ENCODE data around the gene MRPL21.

Gene MRPL21

DNA sequence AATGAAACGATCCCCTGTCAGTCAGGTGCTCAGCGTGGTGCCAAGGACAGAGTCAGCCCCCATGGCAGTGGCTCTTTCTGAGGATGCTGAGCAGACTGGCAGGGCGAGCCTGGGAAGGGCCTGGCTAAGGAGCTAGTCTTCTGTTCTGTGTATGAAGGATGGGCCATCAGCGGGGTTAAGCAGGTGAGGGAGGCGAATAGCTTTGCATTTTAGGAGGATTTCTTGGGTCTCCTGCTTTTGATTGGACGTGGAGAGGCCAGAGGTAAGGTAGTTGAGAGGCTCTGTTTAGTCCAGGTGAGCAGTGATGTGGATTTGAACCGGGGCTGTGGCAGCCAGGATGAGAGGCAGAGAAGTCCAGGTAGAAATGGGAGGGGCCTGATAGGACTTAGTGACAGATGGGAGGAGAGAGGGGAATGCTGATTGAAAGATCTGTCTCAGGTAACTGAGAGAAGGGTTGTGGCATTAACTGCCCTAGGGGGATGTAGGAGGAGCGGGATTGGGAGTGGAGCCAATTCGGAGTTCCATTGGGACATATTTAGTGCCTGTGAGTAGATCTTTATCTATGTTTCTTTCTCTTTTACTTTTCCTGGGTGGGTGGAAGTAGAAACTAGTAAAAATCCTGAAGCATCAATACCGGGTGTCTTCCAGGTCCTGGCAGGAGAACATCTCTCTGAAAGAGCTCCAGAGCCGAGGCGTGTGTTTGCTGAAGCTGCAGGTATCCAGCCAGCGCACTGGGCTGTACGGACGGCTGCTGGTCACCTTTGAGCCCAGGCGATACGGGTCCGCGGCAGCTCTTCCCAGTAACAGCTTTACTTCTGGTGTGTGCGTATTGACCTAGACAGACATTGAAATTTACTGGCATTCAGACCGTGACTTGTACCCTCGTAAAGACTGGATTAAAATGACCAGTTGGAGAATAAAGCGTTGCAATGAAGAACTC is 2.1 kb upstream of the MRPL21 start:
- Histone ChIP-seq H3K9me3 (ENCODE audit: low read length) (no peaks in the 10 kb centered on the region), H3K27ac (ENCODE audit: low read depth, low read length, poor library complexity, severe bottlenecking) (no peak overlapping the region), H3K36me3 (ENCODE audit: insufficient read depth, low read length) (peaks cover 26% of the 10 kb centered on the region; the same call in 1 of the 2 replicates), H3K4me1 (ENCODE audit: insufficient read depth, low read length, severe bottlenecking) (peaks cover 29% of the 10 kb centered on the region), H2AFZ (ENCODE audit: low read length) (no peak overlapping the region), H3K9me2 (ENCODE audit: low read depth, low read length) (no peaks in the 10 kb centered on the region), H4K20me1 (ENCODE audit: insufficient read depth, low read length) (no peaks in the 10 kb centered on the region), H3K79me2 (ENCODE audit: insufficient read depth, low read length) (peaks cover 38% of the 10 kb centered on the region), H3F3A (ENCODE audit: insufficient read depth, low read length) (no peaks in the 10 kb centered on the region), H3K27me3 (ENCODE audit: insufficient read depth, low read length) (no peaks in the 10 kb centered on the region), H3K4me2 (ENCODE audit: low read length) (peak overlapping the region; percentile 97), H3K4me3 (ENCODE audit: low read depth, low read length, poor library complexity, severe bottlenecking) (peak overlapping the region; percentile 92), H3K9ac (ENCODE audit: low read length) (peak overlapping the region; percentile 88; the same call in 1 of the 2 replicates)
- TF ChIP-seq, protein P1, sequence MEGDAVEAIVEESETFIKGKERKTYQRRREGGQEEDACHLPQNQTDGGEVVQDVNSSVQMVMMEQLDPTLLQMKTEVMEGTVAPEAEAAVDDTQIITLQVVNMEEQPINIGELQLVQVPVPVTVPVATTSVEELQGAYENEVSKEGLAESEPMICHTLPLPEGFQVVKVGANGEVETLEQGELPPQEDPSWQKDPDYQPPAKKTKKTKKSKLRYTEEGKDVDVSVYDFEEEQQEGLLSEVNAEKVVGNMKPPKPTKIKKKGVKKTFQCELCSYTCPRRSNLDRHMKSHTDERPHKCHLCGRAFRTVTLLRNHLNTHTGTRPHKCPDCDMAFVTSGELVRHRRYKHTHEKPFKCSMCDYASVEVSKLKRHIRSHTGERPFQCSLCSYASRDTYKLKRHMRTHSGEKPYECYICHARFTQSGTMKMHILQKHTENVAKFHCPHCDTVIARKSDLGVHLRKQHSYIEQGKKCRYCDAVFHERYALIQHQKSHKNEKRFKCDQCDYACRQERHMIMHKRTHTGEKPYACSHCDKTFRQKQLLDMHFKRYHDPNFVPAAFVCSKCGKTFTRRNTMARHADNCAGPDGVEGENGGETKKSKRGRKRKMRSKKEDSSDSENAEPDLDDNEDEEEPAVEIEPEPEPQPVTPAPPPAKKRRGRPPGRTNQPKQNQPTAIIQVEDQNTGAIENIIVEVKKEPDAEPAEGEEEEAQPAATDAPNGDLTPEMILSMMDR (IDR thresholded peaks at IDR 0.05; ENCODE audit: low read length) = no peak
- no peak for TF ChIP-seq EZH2 (IDR thresholded peaks at IDR 0.05; ENCODE audit: borderline replicate concordance, low read length)

DNA sequence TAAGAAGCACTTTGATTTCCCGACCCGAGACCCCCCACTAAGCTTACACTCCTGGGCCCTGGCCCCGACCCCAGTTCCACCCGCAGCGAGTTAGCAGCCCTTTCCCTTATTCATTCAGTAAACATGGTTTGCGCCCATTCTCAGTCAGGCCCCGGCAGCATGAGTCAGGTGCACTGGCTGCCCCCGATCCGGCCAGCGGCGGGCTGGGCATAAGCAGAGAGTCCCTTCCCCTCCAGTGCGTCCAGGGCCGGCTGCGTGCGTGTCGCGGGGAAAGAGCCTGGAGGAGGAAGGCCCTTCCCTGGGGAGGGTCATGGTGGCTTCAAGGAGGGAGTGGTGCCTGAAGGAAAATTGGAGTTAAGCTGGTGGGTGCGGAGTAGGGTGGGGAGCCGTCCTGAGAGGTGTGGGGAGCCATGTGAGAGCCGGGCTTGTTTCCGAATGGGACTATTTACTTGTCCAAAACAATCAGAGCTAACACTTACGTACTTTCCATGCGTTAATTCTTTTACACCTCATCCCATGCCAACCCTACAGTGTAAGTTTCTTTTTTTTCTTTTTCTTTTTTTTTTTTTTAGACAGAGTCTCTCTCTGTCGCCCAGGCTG is 716 bp upstream of the MRPL21 start:
- H3K4me2 ChIP-seq (ENCODE audit: low read length) = peak overlapping the region; percentile 97
- H3K27ac ChIP-seq (ENCODE audit: low read depth, low read length, poor library complexity, severe bottlenecking) = no peak overlapping the region
- H3F3A ChIP-seq (ENCODE audit: insufficient read depth, low read length) = no peaks in the 10 kb centered on the region
- no peak for TF ChIP-seq EZH2 (IDR thresholded peaks at IDR 0.05; ENCODE audit: borderline replicate concordance, low read length)
- TF ChIP-seq, protein P1 (IDR thresholded peaks at IDR 0.05; ENCODE audit: low read length) = no peak
- no peak overlapping the region for H2AFZ ChIP-seq (ENCODE audit: low read length)
- H3K9ac ChIP-seq (ENCODE audit: low read length) = peak overlapping the region; percentile 88
- H4K20me1 ChIP-seq (ENCODE audit: insufficient read depth, low read length) = no peaks in the 10 kb centered on the region
- no peaks in the 10 kb centered on the region for H3K27me3 ChIP-seq (ENCODE audit: insufficient read depth, low read length)
- peaks cover 29% of the 10 kb centered on the region for H3K4me1 ChIP-seq (ENCODE audit: insufficient read depth, low read length, severe bottlenecking)
- no peaks in the 10 kb centered on the region for H3K9me2 ChIP-seq (ENCODE audit: low read depth, low read length)
- no peaks in the 10 kb centered on the region for H3K9me3 ChIP-seq (ENCODE audit: low read length)
- peaks cover 38% of the 10 kb centered on the region for H3K79me2 ChIP-seq (ENCODE audit: insufficient read depth, low read length)
- H3K4me3 ChIP-seq (ENCODE audit: low read depth, low read length, poor library complexity, severe bottlenecking) = peak overlapping the region; percentile 92
- peaks cover 31% of the 10 kb centered on the region for H3K36me3 ChIP-seq (ENCODE audit: insufficient read depth, low read length)

DNA sequence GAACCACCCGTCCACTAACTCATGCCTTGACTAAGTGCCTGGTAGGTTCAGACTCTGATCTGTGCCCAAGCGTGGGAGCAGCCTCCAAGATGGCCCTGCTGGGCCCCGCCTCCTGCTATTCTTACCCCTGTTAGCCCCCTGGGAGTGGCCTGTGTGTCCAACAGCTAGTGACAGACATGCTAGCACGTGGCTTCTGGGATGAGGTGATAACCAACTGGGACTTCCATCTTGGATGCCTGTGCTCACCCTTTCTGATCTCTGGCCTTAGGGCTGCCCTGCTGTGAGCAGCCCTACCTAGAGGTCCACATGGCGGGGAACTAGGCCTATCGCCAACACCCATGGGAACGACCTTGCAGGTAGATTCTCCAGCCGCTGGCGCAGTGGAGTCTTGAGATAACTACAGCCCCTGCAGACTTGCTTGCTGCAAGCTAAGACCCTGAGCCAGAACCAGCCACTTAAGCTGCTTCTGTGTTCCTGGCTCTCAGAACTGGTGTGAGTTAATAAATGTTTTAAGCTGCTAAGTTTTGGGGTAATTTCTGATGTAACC is 2.7 kb downstream of the MRPL21 start:
- Histone ChIP-seq H3K4me2 (ENCODE audit: low read length) (no peak overlapping the region), H3K9me3 (ENCODE audit: low read length) (no peaks in the 10 kb centered on the region), H3K79me2 (ENCODE audit: insufficient read depth, low read length) (peaks cover 38% of the 10 kb centered on the region), H3K4me3 (ENCODE audit: low read depth, low read length, poor library complexity, severe bottlenecking) (no peak overlapping the region), H3K4me1 (ENCODE audit: insufficient read depth, low read length, severe bottlenecking) (peaks cover 29% of the 10 kb centered on the region), H3K27ac (ENCODE audit: low read depth, low read length, poor library complexity, severe bottlenecking) (no peak overlapping the region), H3K9me2 (ENCODE audit: low read depth, low read length) (no peaks in the 10 kb centered on the region), H4K20me1 (ENCODE audit: insufficient read depth, low read length) (no peaks in the 10 kb centered on the region), H3K36me3 (ENCODE audit: insufficient read depth, low read length) (peaks cover 47% of the 10 kb centered on the region), H3F3A (ENCODE audit: insufficient read depth, low read length) (no peaks in the 10 kb centered on the region), H3K9ac (ENCODE audit: low read length) (no peak overlapping the region), H2AFZ (ENCODE audit: low read length) (no peak overlapping the region), H3K27me3 (ENCODE audit: insufficient read depth, low read length) (no peaks in the 10 kb centered on the region)
- no peak for TF ChIP-seq EZH2 (IDR thresholded peaks at IDR 0.05; ENCODE audit: borderline replicate concordance, low read length)
- TF ChIP-seq, protein P1 (IDR thresholded peaks at IDR 0.05; ENCODE audit: low read length) = no peak
